ENCODE results near the gene SMC1A.
"Not testable (repeated sequence)": the region's sequence is repeated elsewhere in the genome, so short reads cannot be mapped to it uniquely, and the experiment has no call there.

The SMC1A gene

DNA sequence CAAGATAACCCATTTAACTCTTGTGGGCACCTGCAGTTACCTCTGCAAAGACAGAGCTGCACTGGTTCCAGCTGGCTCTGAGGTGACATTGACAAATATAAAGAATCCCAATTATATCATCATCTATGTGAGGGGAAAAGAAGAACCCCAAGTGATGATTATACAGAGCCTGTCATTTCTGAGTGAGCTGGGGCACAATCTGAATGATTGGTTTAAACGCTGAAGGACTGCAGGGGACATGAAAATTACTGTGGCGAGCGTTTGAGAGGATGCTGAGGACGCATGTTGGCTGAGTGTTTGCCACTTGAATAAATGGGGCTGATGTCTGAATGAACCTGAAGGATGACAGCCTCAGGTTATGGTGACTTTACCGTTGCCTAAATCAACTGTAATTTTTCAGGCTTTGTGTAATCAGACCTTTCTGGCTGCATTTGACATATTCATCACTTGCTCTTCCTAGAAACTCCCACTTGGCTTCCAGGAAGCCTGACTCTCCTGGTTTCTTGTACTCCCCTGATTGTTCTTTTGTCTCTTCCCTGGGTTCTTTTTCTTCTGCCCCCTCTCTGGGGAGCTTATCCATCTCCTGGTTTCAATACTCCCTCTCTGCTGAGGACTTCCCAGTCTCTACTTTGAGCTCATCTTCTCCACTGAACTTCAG is 15.8 kb upstream of the SMC1A start:
- TF ChIP-seq POLR2A (IDR thresholded peaks at IDR 0.05; ENCODE audit: low read length): no peak
- TF ChIP-seq GATA1 (IDR thresholded peaks at IDR 0.05; ENCODE audit: low read depth, low read length): no peak

DNA sequence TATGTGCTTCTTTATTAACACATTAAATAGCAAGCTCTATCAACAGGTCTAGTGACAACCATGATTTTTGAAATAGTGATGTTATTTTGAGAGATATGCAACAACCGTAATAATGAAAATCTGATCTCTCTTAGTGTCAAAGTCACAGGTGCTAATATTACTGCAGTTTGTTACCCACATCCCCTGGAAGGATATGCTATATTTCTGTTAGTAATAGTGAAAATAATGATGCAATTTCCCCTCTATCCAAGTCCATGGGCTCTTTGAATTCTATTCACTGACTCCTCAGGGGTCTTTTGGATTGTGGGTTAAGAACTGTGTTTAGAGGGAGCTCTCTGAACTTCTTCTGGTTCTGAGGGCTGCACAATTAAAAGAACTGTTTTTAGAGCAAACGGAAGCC is 14.8 kb upstream of the SMC1A start:
- no peak for DNase-seq
- TF ChIP-seq GATA1 (IDR thresholded peaks at IDR 0.05; ENCODE audit: low read depth, low read length) (no peak), POLR2A (IDR thresholded peaks at IDR 0.05; ENCODE audit: low read length) (no peak)

More for the DNA sequence above, 15.8 kb upstream of the SMC1A start:
- DNase-seq: no peak

DNA sequence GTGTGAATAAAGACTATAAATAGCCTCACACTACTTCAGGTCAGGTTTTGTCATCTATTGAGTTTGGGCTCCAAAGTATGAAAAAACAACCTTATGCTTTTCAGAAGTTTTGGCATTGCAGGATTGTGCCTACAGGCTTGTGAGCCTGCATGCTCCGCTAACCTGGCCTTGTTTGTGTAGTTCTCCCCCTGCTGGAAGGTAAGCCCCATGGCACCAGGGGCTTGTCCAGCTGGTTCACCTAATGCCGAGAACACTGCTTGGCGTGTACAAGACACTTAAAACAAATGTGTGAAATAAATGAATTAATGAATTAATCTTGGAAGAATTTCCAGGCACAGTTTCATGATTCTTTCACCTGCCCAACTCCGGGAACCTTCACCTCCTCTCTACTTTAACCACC is 13.5 kb upstream of the SMC1A start:
- peak; percentile 72 to 79 for DNase-seq
- TF ChIP-seq POLR2A (IDR thresholded peaks at IDR 0.05; ENCODE audit: low read length) (no peak), GATA1 (IDR thresholded peaks at IDR 0.05; ENCODE audit: low read depth, low read length) (no peak)

DNA sequence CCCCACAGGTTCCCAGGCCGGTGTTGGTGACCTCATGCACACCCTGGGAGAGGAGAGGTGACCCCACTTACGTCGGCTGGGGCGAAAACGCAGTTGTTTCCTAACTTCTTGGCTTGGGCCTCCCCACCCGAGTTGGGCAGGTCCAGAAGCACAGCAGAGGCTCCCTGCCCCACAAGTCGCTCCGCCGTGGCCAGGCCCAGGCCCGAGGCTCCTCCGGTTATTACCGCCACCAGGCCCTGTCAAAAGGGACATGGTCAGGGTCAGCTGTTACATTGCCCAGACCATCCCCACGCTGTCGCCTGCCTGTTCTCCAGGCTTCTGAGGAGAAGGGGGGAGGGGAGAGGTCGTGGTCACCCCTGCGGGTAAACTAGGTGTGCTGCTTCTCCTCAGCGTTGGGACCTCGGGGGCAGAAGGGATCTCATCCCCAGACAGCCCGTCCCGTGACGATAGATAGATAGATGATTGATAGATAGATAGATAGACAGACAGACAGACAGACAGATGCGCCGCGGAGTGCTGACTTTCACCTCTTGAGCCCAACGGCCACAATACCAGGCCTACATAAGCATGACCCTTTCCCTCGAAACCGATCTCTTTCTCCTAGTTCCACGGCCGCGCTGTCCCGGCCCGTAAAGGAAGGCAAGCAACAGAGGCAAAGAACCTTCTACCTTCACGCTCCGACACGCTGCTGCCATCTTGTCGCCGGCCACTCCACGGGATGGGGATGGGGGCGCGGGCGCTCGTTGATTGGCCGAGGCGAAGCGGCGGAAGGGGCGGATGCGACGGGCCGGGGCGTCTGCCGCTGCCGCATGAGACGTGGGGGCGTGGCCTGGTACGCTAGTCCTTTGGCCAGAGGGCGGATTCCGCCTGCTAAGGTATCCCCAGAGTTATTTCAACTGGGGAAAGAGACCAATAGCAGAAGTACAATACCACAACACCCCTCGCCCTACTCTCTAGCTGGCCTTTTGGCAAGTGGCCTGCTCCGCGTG is 11.5 kb upstream of the SMC1A start, which contains the start of gene HSD17B10:
HSD17B10 (minus strand) TSS at position 720 of the 989 bp plus-strand sequence; CDS start at position 695, 25 bp downstream.
- TF ChIP-seq POLR2A (IDR thresholded peaks at IDR 0.05; ENCODE audit: low read length) (peak; percentile 71), GATA1 (IDR thresholded peaks at IDR 0.05; ENCODE audit: low read depth, low read length) (no peak)
- DNase-seq: peak; percentile 89 to 92

DNA sequence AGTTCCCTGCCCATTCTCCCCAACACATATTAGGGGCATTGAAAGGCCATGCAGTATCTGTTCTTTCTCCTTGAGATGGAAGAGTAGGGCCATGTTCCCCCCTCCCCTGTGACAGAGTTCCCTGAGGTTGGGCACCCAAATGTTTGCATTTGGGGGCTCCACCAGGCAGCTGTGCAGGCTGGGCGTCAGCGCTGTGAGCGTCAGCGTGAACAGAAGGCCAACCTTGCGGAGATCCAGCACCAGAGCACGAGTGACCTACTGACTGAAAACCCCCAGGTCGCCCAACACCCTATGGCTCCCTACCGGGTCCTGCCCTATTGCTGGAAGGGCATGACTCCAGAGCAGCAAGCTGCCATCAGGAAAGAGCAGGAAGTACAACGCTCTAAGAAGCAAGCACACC is 7.8 kb upstream of the SMC1A start:
- TF ChIP-seq POLR2A (IDR thresholded peaks at IDR 0.05; ENCODE audit: low read length) (no peak), GATA1 (IDR thresholded peaks at IDR 0.05; ENCODE audit: low read depth, low read length) (no peak)
- DNase-seq: no peak

DNA sequence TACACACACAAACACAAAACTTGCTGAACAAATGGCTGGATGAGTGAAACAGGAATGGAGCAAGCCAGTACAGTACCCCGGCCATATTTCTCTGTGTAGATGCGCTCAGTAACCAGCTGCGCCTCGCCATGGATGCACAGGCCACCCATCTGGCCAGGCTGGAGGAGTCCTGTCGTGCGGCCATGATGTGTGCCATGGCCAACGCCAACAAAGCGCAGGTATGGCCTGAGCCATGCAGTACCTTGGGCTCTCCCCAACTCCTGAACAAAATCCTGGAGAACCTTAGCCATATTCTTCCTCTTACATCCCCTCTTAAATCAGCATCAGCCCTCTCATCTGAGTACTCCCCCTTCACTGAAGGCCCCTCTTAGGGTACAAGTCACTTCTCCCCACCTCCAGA is 7.3 kb upstream of the SMC1A start:
- DNase-seq: no peak
- TF ChIP-seq POLR2A (IDR thresholded peaks at IDR 0.05; ENCODE audit: low read length) (no peak), GATA1 (IDR thresholded peaks at IDR 0.05; ENCODE audit: low read depth, low read length) (no peak)

DNA sequence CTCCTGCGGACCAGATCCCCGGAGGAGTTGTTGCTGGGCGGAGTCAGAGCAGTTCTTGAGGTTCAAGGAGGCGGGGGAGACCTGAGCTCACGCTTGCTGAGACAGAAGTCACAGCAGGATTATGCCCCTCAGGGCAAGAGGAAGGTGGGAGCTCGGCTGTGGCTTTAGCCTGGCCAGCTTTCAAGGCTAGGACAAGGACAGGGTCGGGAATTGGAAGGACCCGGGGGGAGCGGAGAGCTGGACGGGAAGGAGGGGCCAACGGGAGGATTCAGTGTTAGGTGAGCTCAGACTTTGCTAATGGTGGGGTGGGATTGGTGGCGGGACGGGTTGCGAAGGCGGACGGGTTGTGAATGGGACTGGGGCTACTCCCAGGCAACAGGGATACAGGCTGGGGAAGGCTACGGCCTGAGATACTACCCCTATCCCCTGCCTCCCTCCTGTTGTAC is 430 bp upstream of the SMC1A start, which contains the start of gene RIBC1:
RIBC1 (plus strand) TSS at position 13 of the 446 bp plus-strand sequence. CDS start 3,404 bp downstream, outside the sequence.
- DNase-seq: no peak
- TF ChIP-seq GATA1 (IDR thresholded peaks at IDR 0.05; ENCODE audit: low read depth, low read length) (no peak), POLR2A (IDR thresholded peaks at IDR 0.05; ENCODE audit: low read length) (no peak)

DNA sequence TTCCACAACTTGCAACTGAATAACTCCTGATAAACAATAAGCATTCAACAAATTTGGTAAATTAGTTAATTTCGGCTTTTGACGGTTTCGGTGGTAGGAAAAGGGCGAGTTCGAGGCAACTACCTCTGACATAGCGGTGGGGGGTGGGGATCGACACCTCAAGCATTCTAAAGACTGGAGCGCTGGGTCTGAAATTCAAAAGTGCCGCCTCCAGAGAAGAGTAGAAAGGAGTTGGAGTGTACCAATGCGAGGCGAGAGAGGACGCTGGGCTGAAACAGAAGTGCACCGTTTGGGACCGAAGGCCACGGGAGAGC is 725 bp downstream of the SMC1A start:
- no peak for TF ChIP-seq POLR2A (IDR thresholded peaks at IDR 0.05; ENCODE audit: low read length)
- no peak for TF ChIP-seq GATA1 (IDR thresholded peaks at IDR 0.05; ENCODE audit: low read depth, low read length)
- no peak for DNase-seq

DNA sequence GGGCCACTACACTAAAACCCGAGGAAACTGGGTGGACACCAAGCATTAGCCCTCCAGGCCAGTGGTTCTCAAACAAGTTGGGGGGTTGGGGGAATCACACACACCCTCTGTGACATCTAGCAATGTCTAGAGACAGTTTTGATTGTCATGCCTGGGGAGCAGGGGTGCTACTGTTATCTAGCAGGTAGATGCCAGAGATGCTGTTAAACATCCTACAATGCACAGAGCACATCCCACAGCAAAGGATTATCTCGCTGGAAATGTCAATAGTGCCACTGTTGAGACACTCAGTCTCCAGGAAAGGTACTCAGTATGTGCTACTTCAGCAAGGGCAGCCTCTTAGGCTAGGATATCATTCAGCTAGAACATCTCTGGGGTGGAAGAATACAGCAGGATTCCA is 1.3 kb downstream of the SMC1A start:
- no peak for TF ChIP-seq POLR2A (IDR thresholded peaks at IDR 0.05; ENCODE audit: low read length)
- TF ChIP-seq GATA1 (IDR thresholded peaks at IDR 0.05; ENCODE audit: low read depth, low read length): no peak
- DNase-seq: peak; percentile 17 to 28

DNA sequence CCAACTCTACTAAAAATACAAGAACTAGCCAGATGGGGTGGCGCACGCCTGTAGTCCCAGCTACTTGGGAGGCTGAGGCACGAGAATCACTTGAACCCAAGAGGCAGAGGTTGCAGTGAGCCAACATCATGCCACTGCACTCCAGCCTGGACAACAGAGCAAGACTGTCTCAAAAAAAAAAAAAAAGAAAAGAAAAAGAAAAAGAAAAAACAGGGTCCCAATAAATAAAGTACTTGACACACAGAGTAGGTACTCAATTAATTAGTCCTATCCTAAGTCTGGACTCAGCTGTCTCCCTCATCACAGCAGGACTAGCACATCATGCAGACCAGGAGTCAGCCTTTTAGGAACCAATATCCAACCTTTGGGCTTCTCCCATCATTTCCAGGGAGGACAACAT is 2.1 kb downstream of the SMC1A start:
- DNase-seq: not testable (repeated sequence)

DNA sequence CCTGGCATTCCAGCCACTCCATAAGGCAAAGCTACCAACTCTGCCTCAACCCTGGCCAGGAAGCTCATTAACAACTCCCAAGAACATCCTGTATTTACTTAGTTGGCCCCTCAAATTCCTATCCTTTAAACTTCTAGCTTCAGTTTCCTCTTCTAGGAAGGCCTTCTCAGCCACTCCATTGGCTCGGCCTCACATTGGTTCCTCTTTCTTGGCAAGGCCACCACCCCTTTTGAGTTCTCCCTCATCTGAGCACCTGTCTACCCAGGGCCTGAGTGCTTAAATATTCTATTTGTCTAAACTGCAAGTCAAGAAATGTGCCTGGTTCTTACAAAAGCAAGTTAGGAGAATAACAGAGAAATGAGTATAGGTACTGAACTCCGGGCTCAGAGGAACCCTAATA is 10.0 kb downstream of the SMC1A start:
- TF ChIP-seq GATA1 (IDR thresholded peaks at IDR 0.05; ENCODE audit: low read depth, low read length) (no peak), POLR2A (IDR thresholded peaks at IDR 0.05; ENCODE audit: low read length) (no peak)
- no peak for DNase-seq

DNA sequence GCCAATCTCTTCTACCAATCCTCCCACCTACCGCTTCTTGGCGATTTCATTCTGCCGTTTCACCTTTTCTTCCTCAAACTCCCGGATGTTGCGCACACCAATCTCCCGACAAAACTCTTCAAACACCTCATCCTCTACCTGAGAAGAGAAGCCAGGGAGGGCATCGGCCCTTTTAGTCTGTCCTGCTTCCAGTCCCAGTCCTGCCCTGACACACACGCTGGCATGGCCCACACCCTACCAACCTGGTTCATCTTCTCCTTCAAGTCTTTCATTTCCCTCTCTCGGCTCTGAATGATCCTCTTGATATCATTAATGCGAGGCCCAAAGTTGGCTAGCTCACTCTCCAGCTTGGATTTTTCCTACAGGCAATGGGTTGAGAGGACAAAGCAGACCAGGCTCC is 18.9 kb downstream of the SMC1A start:
- no peak for DNase-seq
- TF ChIP-seq GATA1 (IDR thresholded peaks at IDR 0.05; ENCODE audit: low read depth, low read length) (no peak), POLR2A (IDR thresholded peaks at IDR 0.05; ENCODE audit: low read length) (no peak)

DNA sequence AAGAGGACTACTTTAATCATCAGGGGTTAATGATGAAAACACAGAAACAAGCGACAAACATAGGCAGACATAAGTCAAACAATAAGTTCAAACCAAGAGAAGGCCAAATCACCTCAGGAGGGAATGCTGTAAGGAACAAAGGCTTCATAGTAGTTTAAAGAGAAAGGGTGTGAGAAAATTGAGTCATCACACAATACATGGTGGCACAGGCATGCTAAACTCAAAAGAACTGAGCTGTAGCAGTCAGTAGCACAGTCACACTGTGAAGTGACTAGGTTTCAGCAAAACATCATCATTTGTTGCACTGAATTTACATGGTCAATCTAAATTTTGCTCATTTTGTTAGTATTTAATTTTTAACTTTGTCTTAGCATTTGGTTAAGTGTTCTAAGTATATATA is 24.2 kb downstream of the SMC1A start:
- no peak for DNase-seq
- no peak for TF ChIP-seq POLR2A (IDR thresholded peaks at IDR 0.05; ENCODE audit: low read length)
- no peak for TF ChIP-seq GATA1 (IDR thresholded peaks at IDR 0.05; ENCODE audit: low read depth, low read length)

DNA sequence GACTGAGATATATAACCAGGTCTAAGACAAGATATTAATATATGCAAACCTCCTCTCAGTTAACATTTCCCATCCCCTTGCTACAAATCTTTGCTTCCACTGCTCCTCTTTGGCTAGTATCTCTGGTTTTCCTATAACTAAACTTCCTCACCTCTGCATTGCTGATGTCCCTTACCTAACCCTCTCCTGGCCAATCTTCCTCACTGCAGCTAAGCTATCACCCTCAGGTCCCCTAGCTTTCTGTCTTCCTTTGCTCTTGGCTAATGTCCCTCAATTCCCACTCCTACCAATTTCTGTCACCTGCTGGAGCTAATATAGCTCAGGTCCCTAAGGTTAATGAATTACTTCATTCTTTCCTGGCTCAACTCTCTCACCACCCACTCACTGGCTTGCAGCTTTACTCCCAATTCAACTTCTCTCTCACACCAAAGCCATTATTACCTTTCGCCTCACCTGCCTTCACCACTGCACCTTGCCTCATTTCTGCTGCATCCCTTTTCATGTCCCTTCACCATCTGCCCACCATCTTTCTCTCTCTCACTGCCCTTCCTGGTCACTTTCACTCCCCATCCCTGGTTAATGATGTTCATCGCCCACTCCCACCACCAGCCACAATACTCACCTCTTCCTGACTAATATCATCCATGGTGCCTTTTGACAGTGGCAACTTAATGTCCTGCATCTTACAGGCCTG is 26.7 kb downstream of the SMC1A start:
- DNase-seq: no peak
- TF ChIP-seq POLR2A (IDR thresholded peaks at IDR 0.05; ENCODE audit: low read length): no peak
- TF ChIP-seq GATA1 (IDR thresholded peaks at IDR 0.05; ENCODE audit: low read depth, low read length): no peak
